Muscle of back (tissue), 11 donors: ENCODE measurements around the gene UGCG. TPM values are rescaled to one million over a fixed set of nuclear protein-coding genes. Genes with fewer than 3 reads are reported as not detected.
"Not testable (repeated sequence)": the region's sequence is repeated elsewhere in the genome, so short reads cannot be mapped to it uniquely, and the experiment has no call there.

Source experiments
- DNase-seq, 3 donors: peaks; one replicate each; pipeline versions ENCODE4 v3.0.0 to v3.0.0-alpha.2; 2013
- polyA plus RNA-seq, 10 donors: library from polyadenylated mRNA; unstranded; fragments of 120-200 nt; gene quantifications; one replicate each; pipeline ENCODE4 v1.2.1, GENCODE V29; 2013; ENCODE audit not compliant: insufficient read length in 10 of 10

Gene UGCG
- polyA plus RNA-seq, 10 donors = 22.2 to 43.2 (median 29.7) TPM

GRCh38 chr9:111948951-111949350 is 52.3 kb downstream of the UGCG start:
- DNase-seq = no peak

GRCh38 chr9:111949919-111950318 is 53.3 kb downstream of the UGCG start:
- no peak for DNase-seq

GRCh38 chr9:111952559-111952958 is 55.9 kb downstream of the UGCG start:
- no peak for DNase-seq

GRCh38 chr9:111953444-111953843 is 56.8 kb downstream of the UGCG start:
- no peak for DNase-seq

GRCh38 chr9:111955048-111955447 is 58.4 kb downstream of the UGCG start:
- no peak for DNase-seq

- DNase-seq = peak; percentile 34 to 96 (median 78)
Observed at GRCh38 chr9:111957856-111958631, 61.4 kb downstream of the UGCG start.

- peak in 1 of 3 donors; percentile 88 for DNase-seq
Observed at GRCh38 chr9:111959468-111960359, 63.1 kb downstream of the UGCG start.

GRCh38 chr9:111960485-111960884 is 63.9 kb downstream of the UGCG start:
- DNase-seq = not testable (repeated sequence)

GRCh38 chr9:111961009-111961408 is 64.4 kb downstream of the UGCG start:
- DNase-seq = no peak

- DNase-seq = peak in 2 of 3 donors; percentile 47 to 58
Observed at GRCh38 chr9:111961575-111961974, 65.0 kb downstream of the UGCG start.

- no peak for DNase-seq
Observed at GRCh38 chr9:111962021-111962420, 65.4 kb downstream of the UGCG start.

- no peak for DNase-seq
Observed at GRCh38 chr9:111963995-111964394, 67.4 kb downstream of the UGCG start.

- peak in 1 of 3 donors; percentile 89 for DNase-seq
Observed at GRCh38 chr9:111965566-111966019, 69.0 kb downstream of the UGCG start.

GRCh38 chr9:111966124-111966723 is 69.6 kb downstream of the UGCG start:
- DNase-seq = no peak

- no peak for DNase-seq
Observed at GRCh38 chr9:111966861-111967291, 70.3 kb downstream of the UGCG start.

- no peak for DNase-seq
Observed at GRCh38 chr9:111967621-111968020, 71.0 kb downstream of the UGCG start.

GRCh38 chr9:111969061-111969460 is 72.4 kb downstream of the UGCG start:
- DNase-seq = no peak

- no peak for DNase-seq
Observed at GRCh38 chr9:111969622-111970021, 73.0 kb downstream of the UGCG start.

GRCh38 chr9:111970827-111971226 is 74.2 kb downstream of the UGCG start:
- no peak for DNase-seq

GRCh38 chr9:111974092-111974681 is 77.6 kb downstream of the UGCG start:
- peak in 1 of 3 donors; percentile 25 for DNase-seq

GRCh38 chr9:111975709-111976108 is 79.1 kb downstream of the UGCG start:
- no peak for DNase-seq

GRCh38 chr9:111978616-111979015 is 82.0 kb downstream of the UGCG start:
- no peak for DNase-seq
